Measurements from ENCODE around the gene INMT. TPM values are rescaled to one million over a fixed set of nuclear protein-coding genes. Genes with fewer than 3 reads are reported as not detected.

Gene INMT
- total RNA-seq, 4 donors from 2014 or later, result 115 to 212 (median 131) TPM

GRCh38 chr7:30738026-30738915 lies 13.7 kb upstream of the INMT start:
- peaks cover 0 to 8% (median 0%) of the 10 kb centered on the region in 3 donors for H3K4me1 ChIP-seq
- no peak overlapping the region for H3K27ac ChIP-seq
- H3K4me3 ChIP-seq, result no peak overlapping the region
- no peaks in the 10 kb centered on the region for H3K36me3 ChIP-seq
- peaks cover 16% of the 10 kb centered on the region for H3K27me3 ChIP-seq
- ATAC-seq, result no peak
- H3K9me3 ChIP-seq, result no peaks in the 10 kb centered on the region
- TF ChIP-seq CTCF (IDR thresholded peaks at IDR 0.05) (no peak), POLR2AphosphoS5 (IDR thresholded peaks at IDR 0.05) (no peak), EP300 (IDR thresholded peaks at IDR 0.05) (no peak), POLR2A (IDR thresholded peaks at IDR 0.05) (no peak)
- WGBS, 2 donors (ENCODE audit: low coverage in 1 of 2), result 89 to 92% methylated on average over 4 to 6 of the region's 6 CpGs

DNA sequence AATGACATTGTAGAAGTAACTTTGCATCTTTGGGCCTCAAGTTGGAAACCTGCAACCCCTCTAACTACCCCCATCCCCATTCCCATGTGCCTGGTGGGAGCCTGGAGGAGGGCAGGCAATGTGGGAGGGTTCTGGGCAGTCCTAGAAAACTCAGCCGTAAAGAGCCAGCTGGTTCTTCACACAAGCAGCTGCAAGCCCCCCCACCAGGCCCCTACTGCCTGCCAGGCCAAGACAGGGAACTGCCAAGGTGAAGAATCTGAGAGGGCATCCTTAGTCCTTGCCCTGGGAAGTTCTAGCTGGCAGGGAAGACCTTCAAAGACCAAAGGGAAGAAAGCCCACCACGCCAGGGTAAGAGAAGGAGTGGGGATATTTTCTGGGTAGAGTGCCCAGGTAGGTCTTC lies 12.2 kb upstream of the INMT start:
- H3K27ac ChIP-seq, result no peak overlapping the region
- ATAC-seq, result no peak
- peaks cover 0 to 8% (median 0%) of the 10 kb centered on the region in 3 donors for H3K4me1 ChIP-seq
- no peak overlapping the region for H3K4me3 ChIP-seq
- no peak for TF ChIP-seq POLR2AphosphoS5 (IDR thresholded peaks at IDR 0.05)
- TF ChIP-seq EP300 (IDR thresholded peaks at IDR 0.05), result no peak
- no peak for TF ChIP-seq CTCF (IDR thresholded peaks at IDR 0.05)
- TF ChIP-seq POLR2A (IDR thresholded peaks at IDR 0.05), result no peak
- WGBS, 2 donors (ENCODE audit: low coverage in 1 of 2), result 100% methylated on average over 1 of the region's 2 CpGs; no CpG with 5 or more reads in 1 of the 2 donors
- no peaks in the 10 kb centered on the region for H3K9me3 ChIP-seq
- H3K36me3 ChIP-seq, result no peaks in the 10 kb centered on the region
- peaks cover 1% of the 10 kb centered on the region for H3K27me3 ChIP-seq

DNA sequence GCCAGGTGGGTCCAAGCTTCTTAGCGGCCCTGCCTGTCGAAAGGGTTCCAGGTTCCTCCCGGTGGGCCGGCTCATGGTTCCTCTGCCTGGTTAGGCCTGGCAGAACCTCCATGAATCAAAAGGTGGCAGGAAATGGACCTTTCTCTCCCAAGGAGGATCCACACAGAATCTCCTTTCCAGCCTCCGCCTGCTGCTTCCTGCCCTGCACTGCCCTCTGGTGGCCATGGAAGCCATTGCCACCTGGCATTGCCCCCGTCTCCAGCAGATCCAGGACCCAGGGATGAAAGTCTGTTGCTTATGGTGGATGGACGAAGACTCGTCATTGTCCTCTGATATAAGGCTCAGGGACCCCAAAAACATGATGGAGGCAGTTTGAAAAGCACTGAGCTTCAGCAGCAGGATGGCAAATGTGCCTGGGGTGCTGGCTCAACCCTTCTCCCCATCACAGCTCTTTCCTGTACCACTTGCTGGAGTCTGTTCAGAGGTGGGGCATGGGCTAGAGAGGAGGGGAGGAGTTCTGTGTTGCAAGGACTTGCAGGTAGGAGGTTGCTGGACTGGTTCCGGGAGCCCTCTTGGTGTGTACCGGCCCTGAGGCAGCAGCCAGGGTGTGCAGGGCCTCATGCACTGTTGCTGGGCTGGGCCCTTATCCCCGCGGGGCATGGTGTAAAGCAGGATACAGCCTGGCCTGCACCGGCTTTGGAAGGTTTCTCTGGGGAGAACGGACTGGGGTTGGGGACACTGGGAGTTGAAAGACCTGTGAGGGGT lies 11.3 kb upstream of the INMT start:
- Histone ChIP-seq H3K9me3 (no peaks in the 10 kb centered on the region), H3K4me3 (no peak overlapping the region), H3K36me3 (no peaks in the 10 kb centered on the region), H3K27me3 (no peaks in the 10 kb centered on the region), H3K4me1 (peaks cover 0 to 12% (median 0%) of the 10 kb centered on the region in 3 donors), H3K27ac (no peak overlapping the region)
- TF ChIP-seq POLR2AphosphoS5 (IDR thresholded peaks at IDR 0.05) (peak; percentile 39), POLR2A (IDR thresholded peaks at IDR 0.05) (no peak), EP300 (IDR thresholded peaks at IDR 0.05) (no peak), CTCF (IDR thresholded peaks at IDR 0.05) (peak; percentile 94 to 99 (median 98))
- 51% methylated on average over 8 of the region's 14 CpGs; no CpG with 5 or more reads in 1 of the 2 donors for WGBS, 2 donors (ENCODE audit: low coverage in 1 of 2)
- ATAC-seq, result peak; percentile 65

- H3K4me1 ChIP-seq, result peaks cover 0 to 14% (median 0%) of the 10 kb centered on the region in 3 donors
- no peaks in the 10 kb centered on the region for H3K27me3 ChIP-seq
- no peak overlapping the region for H3K27ac ChIP-seq
- no peak for ATAC-seq
- TF ChIP-seq POLR2A (IDR thresholded peaks at IDR 0.05), result no peak
- TF ChIP-seq POLR2AphosphoS5 (IDR thresholded peaks at IDR 0.05), result no peak
- TF ChIP-seq CTCF (IDR thresholded peaks at IDR 0.05), result no peak
- no peak for TF ChIP-seq EP300 (IDR thresholded peaks at IDR 0.05)
- no peaks in the 10 kb centered on the region for H3K36me3 ChIP-seq
- WGBS, 2 donors (ENCODE audit: low coverage in 1 of 2), result 86% methylated on average over 1 to 6 of the region's 8 CpGs
- no peaks in the 10 kb centered on the region for H3K9me3 ChIP-seq
- no peak overlapping the region for H3K4me3 ChIP-seq
Measured at GRCh38 chr7:30741289-30741688, 10.6 kb upstream of the INMT start.
